Right renal cortex interstitium (tissue), 3 donors: ENCODE results near the gene TMA7. TPM values are rescaled to one million over a fixed set of nuclear protein-coding genes. Genes with fewer than 3 reads are reported as not detected.

Experiments used
- DNase-seq, 3 donors: peaks; one replicate each; pipeline ENCODE4 v3.0.0-alpha.2; 2013; ENCODE audit warnings: low read depth in 3 of 3, low spot score in 2 of 3
- polyA plus RNA-seq, 3 donors: library from polyadenylated mRNA; unstranded; fragments of 120-200 nt; gene quantifications; one replicate each; pipeline ENCODE4 v1.2.1, GENCODE V29; 2013; ENCODE audit not compliant: insufficient read length in 3 of 3

Gene TMA7
- polyA plus RNA-seq, 3 donors: 284 to 297 (median 286) TPM

GRCh38 chr3:48408823-48409281 is 31.2 kb upstream of the TMA7 start:
- DNase-seq: no peak

- no peak for DNase-seq
Measured at GRCh38 chr3:48409291-48410201, 30.5 kb upstream of the TMA7 start.

GRCh38 chr3:48410205-48411040 is 29.6 kb upstream of the TMA7 start:
- no peak for DNase-seq

- no peak for DNase-seq
Measured at GRCh38 chr3:48411041-48411588, 28.9 kb upstream of the TMA7 start.

GRCh38 chr3:48411606-48412374 is 28.3 kb upstream of the TMA7 start:
- no peak for DNase-seq

- DNase-seq: no peak
Measured at GRCh38 chr3:48412375-48413001, 27.6 kb upstream of the TMA7 start.

GRCh38 chr3:48413086-48413485 is 27.0 kb upstream of the TMA7 start:
- DNase-seq: no peak

- DNase-seq: no peak
Measured at GRCh38 chr3:48413611-48414010, 26.4 kb upstream of the TMA7 start.

- DNase-seq: no peak
Measured at GRCh38 chr3:48414376-48415250, 25.4 kb upstream of the TMA7 start.

GRCh38 chr3:48415251-48415953 is 24.7 kb upstream of the TMA7 start:
- no peak for DNase-seq

- DNase-seq: no peak
Measured at GRCh38 chr3:48416091-48416505, 24.0 kb upstream of the TMA7 start.

GRCh38 chr3:48416546-48416945 is 23.5 kb upstream of the TMA7 start:
- no peak for DNase-seq

- DNase-seq: no peak
Measured at GRCh38 chr3:48417529-48418108, 22.4 kb upstream of the TMA7 start.

- no peak for DNase-seq
Measured at GRCh38 chr3:48418140-48418539, 21.9 kb upstream of the TMA7 start.

- no peak for DNase-seq
Measured at GRCh38 chr3:48418651-48419050, 21.4 kb upstream of the TMA7 start.

GRCh38 chr3:48419149-48419548 is 20.9 kb upstream of the TMA7 start:
- no peak for DNase-seq

GRCh38 chr3:48419597-48419996 is 20.5 kb upstream of the TMA7 start:
- no peak for DNase-seq

- DNase-seq: no peak
Measured at GRCh38 chr3:48420561-48420960, 19.5 kb upstream of the TMA7 start.
